DMS153 treated with DMSO at 0.1 percent for 48 hours (cell line): Measurements from ENCODE around the gene ESYT1.

Experiments
- DNase-seq: peaks from one replicate; lab custom pipeline; 2025; ENCODE audit not compliant: unreplicated experiment; lab: John Stamatoyannopoulos, UW

The ESYT1 gene

DNA sequence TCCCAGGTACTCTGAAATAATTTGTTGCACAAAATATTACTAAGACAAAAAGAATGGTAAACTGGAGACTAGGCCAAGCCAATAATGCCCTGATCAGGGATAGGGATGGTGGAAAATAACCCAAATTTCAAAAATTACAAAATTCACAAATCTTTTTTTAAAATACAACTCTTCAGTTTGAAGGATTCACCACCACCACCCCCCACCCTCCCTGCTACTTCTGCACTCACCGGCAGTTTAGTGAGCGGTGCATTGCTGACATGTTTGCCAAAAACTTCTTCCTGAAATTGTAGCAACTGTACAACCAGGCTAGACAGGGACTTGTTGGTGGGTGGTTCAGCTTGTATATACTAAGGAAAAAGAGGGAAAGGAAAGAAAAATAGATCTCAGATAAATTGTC is 58.9 kb downstream of the ESYT1 start:
- DNase-seq, result no peak

DNA sequence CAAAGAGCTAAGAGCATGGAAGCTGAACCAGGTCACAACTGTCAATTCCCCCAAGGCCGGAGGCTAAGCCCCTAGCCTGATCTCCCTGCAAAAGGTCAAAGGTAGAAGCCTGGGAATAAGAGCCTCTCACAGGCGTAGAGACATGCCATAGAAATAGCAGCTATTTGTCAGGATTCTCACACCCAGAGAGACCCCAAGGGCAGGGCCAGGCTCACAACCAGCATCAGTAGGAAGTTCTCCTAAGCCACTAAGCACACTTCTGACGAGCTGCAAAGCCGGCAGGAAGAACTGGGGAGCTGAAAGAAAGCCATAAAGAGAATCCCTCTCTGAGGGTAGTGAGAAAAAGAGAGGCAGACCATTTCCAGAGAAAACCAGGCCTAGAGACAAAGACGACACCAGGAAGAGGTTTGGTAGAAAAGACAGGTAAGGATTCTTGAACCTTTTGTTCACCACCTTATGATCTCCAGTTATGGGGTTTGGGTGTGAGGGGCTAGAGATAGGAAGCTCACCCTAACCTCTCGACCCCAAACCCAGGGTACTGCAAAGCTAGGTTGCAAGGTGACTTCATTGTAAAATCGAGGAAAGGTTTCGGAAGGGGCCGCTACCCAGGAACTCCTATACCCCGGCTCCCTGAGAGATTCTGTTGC is 60.2 kb downstream of the ESYT1 start:
- no peak for DNase-seq

DNA sequence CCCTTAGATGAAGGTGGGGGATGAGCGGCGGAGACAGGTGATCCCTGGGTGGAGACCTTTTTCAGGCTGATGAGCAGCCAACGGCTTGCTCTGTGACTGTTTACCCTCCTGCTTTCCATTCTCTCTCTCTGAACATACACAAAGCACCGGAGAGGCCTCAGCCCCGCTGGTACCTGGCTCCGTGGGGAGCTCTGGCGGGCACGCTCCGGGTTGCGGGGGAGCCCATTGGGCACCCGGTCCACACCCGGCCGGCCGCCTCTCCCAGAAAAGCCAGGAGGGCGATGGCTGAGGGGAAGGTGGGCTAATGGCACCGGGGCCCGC is 60.7 kb downstream of the ESYT1 start:
- DNase-seq, result peak; percentile 5

DNA sequence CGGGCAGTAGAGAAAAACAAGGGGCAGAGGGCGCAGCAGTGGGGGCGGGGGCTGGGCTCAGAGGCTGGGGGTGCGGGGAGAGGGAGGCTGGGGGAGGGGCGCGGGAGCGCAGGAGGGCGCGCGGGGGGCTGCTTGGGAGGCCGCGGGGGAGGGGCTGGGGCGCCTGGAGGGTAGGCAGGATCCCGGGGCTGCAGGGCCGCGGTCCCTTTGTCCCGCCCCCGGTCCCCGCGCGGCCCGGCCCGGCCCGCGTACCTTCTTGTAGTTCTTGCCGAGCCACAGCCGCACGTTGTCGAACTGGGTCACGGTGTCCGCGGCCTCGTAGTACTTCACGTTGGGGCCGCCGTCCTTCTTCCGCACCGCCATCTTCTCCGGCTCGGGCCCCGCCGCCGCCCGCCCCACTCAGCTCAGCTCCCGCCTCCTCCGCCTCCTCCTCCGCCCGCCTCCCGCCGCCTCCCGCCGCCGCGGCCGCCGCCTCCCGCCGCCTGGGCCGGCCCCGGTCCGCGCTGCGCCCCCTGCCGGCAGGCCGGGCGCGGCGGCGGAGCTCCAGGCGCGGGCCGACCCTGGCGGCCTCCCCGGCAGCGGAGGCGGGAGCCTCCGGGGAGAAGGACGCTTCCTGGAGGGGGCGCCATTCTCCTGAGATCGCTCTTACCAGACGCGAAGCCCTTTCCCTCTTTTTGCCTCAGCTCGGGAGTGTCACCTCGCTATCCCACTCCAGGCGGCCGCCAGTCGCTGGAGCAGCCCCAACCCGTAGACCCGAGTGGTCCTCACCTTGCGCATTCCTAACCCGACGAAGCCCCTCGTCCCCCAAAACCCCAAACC is 61.2 kb downstream of the ESYT1 start, which contains the start of gene SMARCC2:
Gene SMARCC2 (minus strand): TSS at position 385 of the 819 bp plus-strand sequence. CDS start 22 bp downstream, at position 363.
- DNase-seq, result peak; percentile 78

DNA sequence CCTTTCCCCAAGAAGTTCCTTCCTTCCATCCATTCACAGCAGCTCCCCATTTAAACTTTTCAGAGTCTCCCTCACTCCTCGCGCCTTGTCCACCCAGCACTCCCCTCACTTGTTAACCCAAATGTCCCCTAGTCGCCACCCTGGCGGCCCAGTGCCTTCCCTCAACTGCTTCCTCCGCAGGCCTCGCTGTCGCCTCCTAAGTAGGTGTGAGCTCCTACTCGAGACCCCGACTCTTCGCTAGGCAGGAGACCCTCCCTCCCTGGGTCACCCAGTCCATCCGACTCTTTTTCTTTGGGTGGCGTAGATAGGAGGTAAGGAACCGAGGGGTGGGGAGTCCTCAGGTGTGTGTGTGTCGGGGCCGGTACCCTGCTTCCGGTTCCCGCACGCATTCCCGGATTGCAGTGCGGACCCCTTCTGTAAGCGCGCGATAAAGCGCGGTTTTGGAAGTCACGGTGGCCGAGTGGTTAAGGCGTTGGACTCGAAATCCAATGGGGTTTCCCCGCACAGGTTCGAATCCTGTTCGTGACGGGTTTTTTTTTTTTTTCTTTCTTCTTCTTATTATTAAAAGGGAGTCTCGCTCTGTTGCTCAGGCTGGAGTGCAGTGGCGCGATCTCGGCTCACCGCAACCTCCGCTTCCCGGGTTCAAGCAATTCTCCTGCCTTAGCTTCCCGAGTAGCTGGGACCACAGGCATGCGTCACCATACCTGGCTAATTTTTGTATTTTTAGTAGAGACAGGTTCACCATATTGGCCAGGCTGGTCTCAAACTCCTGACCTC is 62.0 kb downstream of the ESYT1 start:
- peak; percentile 72 for DNase-seq

DNA sequence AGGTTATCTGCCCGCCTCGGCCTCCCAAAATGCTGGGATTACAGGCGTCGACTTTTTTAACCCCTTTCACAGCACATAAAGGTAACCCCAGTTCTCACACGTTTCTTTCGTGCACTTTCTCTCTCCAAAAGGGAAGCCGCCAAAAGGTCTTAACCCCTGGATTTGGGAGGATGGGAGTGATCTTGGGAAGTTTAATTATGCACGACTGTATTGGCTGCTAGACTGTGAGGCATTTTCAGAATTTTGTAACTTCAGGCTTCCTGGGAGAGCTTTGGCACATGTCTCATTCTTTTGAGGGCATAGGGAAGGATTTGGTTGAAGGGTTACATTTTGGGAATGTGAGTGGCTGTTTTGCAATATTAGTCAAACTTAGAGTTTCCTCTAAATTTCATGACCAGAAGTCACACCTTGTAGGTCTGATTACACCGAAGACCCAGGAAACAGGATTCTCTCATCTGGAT is 62.7 kb downstream of the ESYT1 start:
- no peak for DNase-seq

DNA sequence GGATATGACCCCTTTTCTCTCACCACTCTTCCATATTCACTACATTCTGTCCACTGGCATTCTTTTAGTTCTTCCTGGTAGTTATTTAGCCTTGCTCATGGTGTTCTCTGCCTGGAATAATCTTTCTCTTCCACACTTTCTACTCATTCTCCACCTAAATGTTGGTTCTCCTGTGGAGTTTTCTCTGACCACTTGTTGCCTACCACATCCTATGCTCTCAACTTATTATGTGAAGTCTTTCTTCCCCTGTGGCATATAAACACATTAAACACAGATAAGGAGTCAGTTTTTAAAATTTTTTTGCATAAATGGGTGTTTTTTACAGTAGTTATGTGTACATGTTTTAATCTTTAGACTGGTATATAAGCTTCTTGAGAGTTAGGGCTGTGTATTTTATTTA is 64.5 kb downstream of the ESYT1 start:
- no peak for DNase-seq

DNA sequence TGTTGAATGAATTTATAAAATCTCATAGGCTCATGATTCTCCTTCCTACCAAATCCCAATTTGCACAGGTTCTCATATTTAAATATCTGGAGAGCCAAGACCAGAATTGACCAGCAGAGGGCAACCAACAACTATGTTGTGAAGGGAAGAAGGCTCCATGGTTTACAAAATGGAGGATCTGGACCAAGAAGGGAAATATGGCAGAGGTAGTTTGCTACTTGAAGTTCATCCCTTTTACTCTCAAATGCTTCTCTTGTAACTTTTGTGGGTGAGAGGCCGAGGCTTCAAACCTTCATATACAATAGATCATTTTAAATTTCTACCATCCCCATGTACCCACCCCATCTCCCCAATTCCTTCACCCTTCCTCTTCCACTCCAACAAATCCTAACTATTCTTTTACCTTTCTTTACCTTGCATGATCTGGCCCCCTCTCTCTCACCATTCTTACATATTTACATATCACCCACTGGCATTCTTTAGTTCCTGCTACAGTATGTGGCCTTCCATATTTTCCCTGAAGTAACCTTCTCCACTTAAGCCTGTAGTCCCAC is 65.0 kb downstream of the ESYT1 start:
- peak; percentile 71 for DNase-seq
